ENCODE measurements around the gene CEP95.

CEP95 gene

GRCh38 chr17:64520359-64520758 lies 13.6 kb downstream of the CEP95 start:
- DNase-seq (ENCODE audit: low read depth in 2 of 2) = no peak

DNA sequence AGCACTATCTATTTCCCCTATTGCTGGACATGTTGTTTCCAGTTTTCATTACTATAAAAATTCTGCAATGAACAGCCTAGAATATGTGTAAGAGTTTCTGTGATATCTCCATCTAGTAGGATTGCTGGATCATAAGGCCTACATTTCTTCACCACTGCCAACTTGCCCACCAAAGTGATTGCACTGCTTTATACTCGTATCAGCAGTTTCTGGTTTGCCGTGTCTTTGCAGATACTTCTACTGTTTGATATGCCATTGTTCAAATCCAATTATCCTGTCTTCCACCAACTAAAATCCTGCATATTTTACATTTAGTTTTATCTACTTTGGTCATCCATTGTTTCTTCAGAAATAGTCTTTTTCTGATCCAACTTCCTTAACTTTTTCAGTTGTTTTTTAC lies 21.1 kb downstream of the CEP95 start:
- no peak for DNase-seq (ENCODE audit: low read depth in 2 of 2)

DNA sequence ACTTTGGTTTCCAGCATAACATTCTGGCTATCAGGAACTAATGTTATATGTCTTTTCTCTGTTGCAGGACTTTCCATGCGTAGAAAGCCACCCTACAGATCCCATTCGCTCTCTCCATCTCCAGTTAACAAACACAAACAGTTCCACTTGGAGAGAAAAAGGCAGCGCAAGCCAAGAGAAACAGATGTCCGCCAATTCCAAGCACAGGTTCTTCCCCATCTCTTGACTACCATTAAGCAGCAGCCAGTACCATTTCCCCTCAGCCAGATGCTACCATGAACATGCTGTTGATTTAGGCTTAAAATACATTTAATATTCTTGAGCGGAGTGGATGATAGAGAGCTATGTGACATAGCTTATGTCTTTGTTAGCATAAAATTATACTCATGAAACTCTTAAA lies 22.4 kb downstream of the CEP95 start:
- no peak for DNase-seq (ENCODE audit: low read depth in 2 of 2)

GRCh38 chr17:64531955-64532371 lies 25.2 kb downstream of the CEP95 start:
- no peak for DNase-seq (ENCODE audit: low read depth in 2 of 2)

- DNase-seq (ENCODE audit: low read depth in 2 of 2) = no peak
Measured at GRCh38 chr17:64532409-64532808, 25.6 kb downstream of the CEP95 start.

DNA sequence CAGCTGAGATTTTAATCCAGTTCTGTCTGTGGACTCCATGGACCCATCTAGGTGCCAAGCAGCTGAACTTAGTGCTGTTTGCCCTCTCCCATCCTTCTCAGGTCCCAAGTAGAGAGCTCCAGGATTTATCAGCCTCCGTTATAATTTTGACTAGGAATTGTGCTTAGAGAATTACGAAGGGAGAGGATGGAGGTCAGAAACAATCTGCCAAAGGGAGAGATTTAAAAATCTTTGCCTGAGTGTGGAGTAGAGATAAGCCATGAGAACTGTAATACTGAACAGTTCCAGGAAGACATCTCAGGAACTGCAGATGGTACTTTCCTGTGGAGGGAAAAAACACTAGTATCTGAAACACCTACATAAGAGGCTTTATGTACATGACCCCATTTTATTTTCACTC lies 27.0 kb downstream of the CEP95 start:
- no peak for DNase-seq (ENCODE audit: low read depth in 2 of 2)

GRCh38 chr17:64534187-64534586 lies 27.4 kb downstream of the CEP95 start:
- DNase-seq (ENCODE audit: low read depth in 2 of 2) = no peak

DNA sequence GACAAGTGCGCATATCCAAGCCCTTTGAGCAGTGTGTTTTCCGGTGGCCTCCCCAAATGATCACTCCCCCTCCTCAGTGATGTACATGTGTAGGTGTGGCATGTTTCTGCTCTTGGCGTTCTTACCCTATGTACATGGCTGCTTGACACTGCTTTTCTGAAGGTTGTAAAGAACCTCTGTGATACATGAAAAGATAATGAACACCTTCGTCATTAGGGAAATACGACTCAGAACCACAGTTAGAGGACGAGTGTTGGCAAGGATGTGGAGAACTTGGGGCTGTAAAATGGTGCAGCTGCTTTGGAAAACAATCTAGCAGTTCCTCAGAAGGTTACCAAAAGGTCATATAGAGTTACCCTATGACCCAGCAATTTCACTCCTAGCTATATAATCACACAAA lies 28.6 kb downstream of the CEP95 start:
- DNase-seq (ENCODE audit: low read depth in 2 of 2) = no peak

DNA sequence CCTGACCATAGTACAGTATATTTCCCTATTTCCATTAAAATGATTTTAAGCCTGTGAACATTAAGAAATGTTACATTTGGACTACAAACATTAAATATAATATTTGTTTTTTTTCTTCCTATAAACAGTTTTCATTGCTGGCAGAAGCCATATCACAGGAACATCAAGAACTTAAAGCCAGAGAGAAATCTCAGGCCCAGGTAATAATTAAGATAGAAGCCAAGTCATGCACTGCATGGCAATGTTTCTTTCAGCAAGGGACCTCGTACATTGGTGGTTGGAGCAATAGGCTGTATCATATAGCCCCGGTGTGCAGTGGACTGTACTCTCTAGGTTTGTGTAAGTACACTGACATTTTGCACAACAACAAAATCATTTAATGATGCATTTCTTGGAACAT lies 30.1 kb downstream of the CEP95 start:
- no peak for DNase-seq (ENCODE audit: low read depth in 2 of 2)

DNA sequence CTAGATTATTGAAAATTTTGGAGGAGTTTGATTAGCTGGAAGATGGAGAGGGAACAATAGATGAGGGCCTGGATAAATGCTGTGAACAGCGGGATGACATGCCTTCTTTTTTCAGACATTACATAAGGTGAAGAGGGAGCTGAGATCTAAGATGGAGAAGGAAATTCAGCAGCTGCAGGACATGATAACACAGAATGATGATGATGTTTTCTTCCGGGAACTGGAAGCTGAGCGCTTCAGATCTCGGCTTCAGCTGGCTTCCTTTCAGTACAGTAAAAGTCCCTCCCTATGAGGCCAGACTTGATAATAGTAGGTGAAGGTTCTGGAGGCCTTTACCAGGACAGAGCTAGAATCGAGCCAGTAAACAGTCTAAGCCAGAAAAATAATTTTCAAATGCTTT lies 30.7 kb downstream of the CEP95 start:
- DNase-seq (ENCODE audit: low read depth in 2 of 2) = no peak

GRCh38 chr17:64538508-64539130 lies 31.8 kb downstream of the CEP95 start:
- no peak for DNase-seq (ENCODE audit: low read depth in 2 of 2)

DNA sequence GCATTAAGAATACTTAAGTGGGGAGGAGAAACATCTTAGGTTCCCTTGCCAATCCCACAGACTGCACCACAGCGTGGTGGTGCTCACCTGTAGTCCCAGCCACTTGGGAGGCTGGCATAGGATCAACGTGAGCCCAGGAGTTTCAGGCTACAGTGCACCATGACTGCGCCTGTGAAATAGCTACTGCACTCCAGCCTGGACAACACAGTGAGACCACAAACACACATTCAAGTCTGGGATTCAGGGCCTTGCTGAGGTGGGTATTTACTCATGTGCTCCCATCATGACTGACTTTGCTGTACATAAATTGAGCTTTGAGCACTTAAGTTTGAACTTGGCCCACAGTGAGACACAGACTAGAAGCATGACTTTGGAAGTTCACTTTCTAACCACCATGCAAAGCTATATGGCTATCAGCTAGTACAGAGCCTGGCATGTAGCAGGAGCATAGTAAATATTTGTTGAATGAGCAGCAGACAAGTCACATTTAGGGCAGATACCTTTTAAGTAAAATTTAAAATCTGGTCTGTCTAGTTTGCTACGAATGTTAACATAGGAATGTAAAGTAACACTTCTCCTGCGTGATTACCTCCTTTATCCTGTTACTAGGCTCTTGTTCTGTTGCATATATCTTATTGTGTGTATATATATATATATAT lies 33.5 kb downstream of the CEP95 start:
- no peak for DNase-seq (ENCODE audit: low read depth in 2 of 2)

GRCh38 chr17:64544742-64545141 lies 38.0 kb downstream of the CEP95 start:
- no peak for DNase-seq (ENCODE audit: low read depth in 2 of 2)

GRCh38 chr17:64546716-64547115 lies 39.9 kb downstream of the CEP95 start:
- no peak for DNase-seq (ENCODE audit: low read depth in 2 of 2)

GRCh38 chr17:64547319-64547718 lies 40.5 kb downstream of the CEP95 start:
- no peak for DNase-seq (ENCODE audit: low read depth in 2 of 2)

- no peak for DNase-seq (ENCODE audit: low read depth in 2 of 2)
Measured at GRCh38 chr17:64551461-64551860, 44.7 kb downstream of the CEP95 start.

- DNase-seq (ENCODE audit: low read depth in 2 of 2) = no peak
Measured at GRCh38 chr17:64554028-64554637, 47.4 kb downstream of the CEP95 start.

- no peak for DNase-seq (ENCODE audit: low read depth in 2 of 2)
Measured at GRCh38 chr17:64555281-64555680, 48.5 kb downstream of the CEP95 start.

- no peak for DNase-seq (ENCODE audit: low read depth in 2 of 2)
Measured at GRCh38 chr17:64564098-64564497, 57.3 kb downstream of the CEP95 start.

GRCh38 chr17:64565563-64565962 lies 58.8 kb downstream of the CEP95 start:
- DNase-seq (ENCODE audit: low read depth in 2 of 2) = no peak

GRCh38 chr17:64571746-64572145 lies 65.0 kb downstream of the CEP95 start:
- DNase-seq (ENCODE audit: low read depth in 2 of 2) = no peak

DNA sequence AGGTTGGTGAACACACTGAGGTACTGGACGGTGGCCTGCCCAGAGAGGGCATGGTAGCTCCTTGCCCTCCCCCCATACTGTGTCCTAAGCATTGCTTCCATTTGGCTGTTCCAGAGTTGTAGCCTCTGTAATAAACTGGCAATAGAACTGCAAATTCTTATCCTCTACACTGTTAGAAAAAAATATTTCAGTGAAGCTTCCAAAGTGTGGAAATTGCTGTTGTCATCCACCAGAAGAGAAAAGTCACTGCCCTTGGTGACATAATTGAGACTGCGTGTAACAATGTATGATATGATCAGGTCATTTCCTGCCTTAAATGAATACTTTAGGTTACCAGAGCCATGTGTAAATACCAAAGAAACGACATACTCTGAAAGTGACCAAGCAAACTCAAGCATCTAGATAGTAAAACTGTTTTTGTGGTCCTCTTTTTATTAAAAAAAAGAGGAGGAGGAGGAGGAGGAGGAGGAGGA lies 65.9 kb downstream of the CEP95 start:
- no peak for DNase-seq (ENCODE audit: low read depth in 2 of 2)

GRCh38 chr17:64573214-64573613 lies 66.4 kb downstream of the CEP95 start:
- no peak for DNase-seq (ENCODE audit: low read depth in 2 of 2)
